Activated T-helper 17 cell treated with anti-CD3 and anti-CD28 coated beads, Interleukin-2, amount 50 U/mL, for 72 hours (primary cell): ENCODE data around the gene PHF8. TPM values are rescaled to one million over a fixed set of nuclear protein-coding genes. Genes with fewer than 3 reads are reported as not detected.

Experiments used
- ATAC-seq: fragments of 150-1000 bp; cut with Tn5 transposase; replicated peaks from 2 replicates; pipeline ENCODE4 v1.10.0; 2021; ENCODE audit warnings: mild to moderate bottlenecking, moderate library complexity
- H3K27ac Mint-ChIP-seq: one replicate; pipeline ENCODE4 v1.8.0; 2022; ENCODE audit warnings: mixed read lengths
- H3K27me3 Mint-ChIP-seq: one replicate; pipeline ENCODE4 v1.8.0; 2022; ENCODE audit warnings: mixed read lengths
- H3K36me3 Mint-ChIP-seq: one replicate; pipeline ENCODE4 v1.8.0; 2022; ENCODE audit warnings: low read depth, mild to moderate bottlenecking, mixed read lengths
- H3K4me1 Mint-ChIP-seq: one replicate; pipeline ENCODE4 v1.8.0; 2022; ENCODE audit warnings: mixed read lengths
- H3K4me3 Mint-ChIP-seq: one replicate; pipeline ENCODE4 v1.8.0; 2022; ENCODE audit warnings: mild to moderate bottlenecking, mixed read lengths
- H3K9me3 Mint-ChIP-seq: one replicate; pipeline ENCODE4 v1.8.0; 2022; ENCODE audit warnings: mixed read lengths
- total RNA-seq, 2 donors: library from RNA; stranded (reverse); gene quantifications; one replicate each; pipeline ENCODE4 v1.2.3, GENCODE V29; 2022

The PHF8 gene
- total RNA-seq, 2 donors from 2014 or later, result 40.1 to 49.9 TPM

DNA sequence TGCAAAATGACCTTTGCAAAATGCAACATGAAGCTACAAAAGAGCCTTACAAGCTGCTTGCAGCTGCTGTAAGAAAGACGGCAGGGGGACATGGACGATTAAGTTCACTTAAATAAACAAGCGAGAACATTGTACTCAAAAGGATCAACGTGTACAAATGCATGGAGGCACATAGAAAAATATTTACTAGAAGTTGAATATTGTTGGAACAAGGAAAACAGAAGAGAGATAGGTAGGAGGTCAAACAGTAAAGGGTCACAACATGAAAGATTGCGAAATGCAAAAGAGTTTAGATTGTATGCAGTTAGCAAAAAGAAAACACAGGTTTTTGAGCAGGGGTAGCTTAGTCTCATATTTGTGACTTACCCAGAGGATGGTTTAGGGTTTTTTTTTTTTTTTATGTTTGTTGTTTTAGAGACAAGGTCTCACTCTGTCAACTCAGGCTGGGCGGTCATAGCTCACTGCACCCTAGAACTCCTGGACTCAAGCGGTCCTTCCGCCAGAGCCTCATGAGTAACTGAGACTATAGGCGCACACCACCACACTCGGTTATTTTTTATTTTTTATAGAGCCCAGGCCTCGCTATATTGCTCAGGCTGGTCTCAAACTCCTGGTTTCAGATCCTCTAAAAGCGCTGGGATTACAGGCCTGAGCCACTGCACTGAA is 1.4 kb upstream of the PHF8 start:
- Mint-ChIP-seq H3K4me3 (peak overlapping the region; percentile 94), H3K4me1 (peaks cover 5% of the 10 kb centered on the region), H3K9me3 (no peaks in the 10 kb centered on the region), H3K27me3 (no peaks in the 10 kb centered on the region), H3K36me3 (peaks cover 27% of the 10 kb centered on the region), H3K27ac (peak overlapping the region; percentile 96)
- ATAC-seq, result no peak

DNA sequence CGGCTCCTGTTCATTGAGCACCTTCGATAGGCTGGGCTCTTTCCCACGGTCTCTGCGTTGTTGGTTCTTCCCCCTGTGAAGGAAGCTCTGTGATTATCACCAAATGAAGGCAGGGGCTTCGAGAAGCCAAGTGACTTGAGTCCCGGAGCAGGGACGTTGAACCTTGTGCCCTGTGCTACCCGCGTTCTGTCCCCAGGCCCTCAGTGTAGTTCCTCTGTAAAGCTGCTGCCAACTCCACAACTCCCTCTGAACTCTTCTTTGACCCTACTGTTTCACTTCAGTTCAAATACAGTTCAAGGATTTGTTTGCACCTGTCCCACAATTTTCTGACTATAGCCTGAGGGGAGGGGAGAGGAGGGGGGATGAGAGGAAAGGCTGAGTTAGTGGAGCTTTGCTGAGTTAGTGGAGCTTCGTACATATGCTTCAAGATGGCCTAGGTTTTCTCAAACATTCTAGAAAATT is 635 bp upstream of the PHF8 start:
- peak overlapping the region; percentile 96 for H3K27ac Mint-ChIP-seq
- peak overlapping the region; percentile 94 for H3K4me3 Mint-ChIP-seq
- H3K9me3 Mint-ChIP-seq, result no peaks in the 10 kb centered on the region
- peaks cover 8% of the 10 kb centered on the region for H3K4me1 Mint-ChIP-seq
- H3K36me3 Mint-ChIP-seq, result peaks cover 35% of the 10 kb centered on the region
- no peaks in the 10 kb centered on the region for H3K27me3 Mint-ChIP-seq
- no peak for ATAC-seq

DNA sequence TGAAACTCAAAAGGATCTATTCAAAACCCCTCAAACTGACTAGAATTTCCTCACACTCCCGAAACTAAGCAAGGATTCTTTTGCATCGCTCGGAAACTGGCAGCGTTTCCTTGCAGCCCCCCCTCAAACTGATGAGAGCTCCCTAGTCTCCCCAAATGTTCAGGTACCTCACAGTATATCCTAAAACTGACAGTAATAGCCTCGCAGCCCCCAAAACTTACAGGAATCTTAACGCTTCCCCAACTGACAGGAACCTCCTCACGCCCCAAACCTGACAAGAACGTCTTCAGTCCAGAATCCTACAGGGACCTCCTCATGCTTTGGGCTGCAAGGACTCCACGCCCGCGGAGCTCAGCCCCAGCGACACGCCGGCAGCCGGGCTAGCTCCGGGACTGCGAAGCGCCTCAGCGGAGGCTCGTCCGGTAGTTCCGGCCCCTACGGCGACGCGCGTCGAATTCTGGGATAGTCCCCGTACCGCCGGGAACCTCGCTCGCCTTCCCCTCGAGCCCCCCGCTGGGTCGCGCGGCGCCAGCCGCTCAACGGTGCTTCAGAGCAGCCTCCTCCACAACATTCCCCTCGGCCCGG is 640 bp downstream of the PHF8 start:
- ATAC-seq, result peak; percentile 17
- no peaks in the 10 kb centered on the region for H3K27me3 Mint-ChIP-seq
- H3K4me1 Mint-ChIP-seq, result peaks cover 8% of the 10 kb centered on the region
- H3K9me3 Mint-ChIP-seq, result no peaks in the 10 kb centered on the region
- H3K36me3 Mint-ChIP-seq, result peaks cover 47% of the 10 kb centered on the region
- H3K27ac Mint-ChIP-seq, result peak overlapping the region; percentile 96
- H3K4me3 Mint-ChIP-seq, result peak overlapping the region; percentile 94

DNA sequence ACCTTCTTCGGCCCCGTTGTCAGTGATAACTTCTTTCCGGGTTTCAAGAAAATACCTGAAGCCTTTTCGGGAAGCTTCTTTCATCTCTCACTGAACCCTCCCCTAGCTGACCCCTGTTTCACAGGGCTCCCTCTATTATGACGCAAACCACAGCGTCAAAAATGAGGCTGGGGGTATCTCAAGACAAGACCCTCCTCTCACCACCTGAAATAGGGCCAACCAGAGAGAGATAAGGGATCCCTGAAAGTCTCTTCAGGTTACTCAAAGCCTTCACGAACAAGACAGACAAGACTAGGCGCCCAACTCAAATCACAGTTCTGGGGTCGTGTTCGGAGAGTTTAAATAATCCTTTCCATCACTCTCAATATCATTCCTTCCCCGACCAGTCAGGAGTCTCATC is 1.2 kb downstream of the PHF8 start:
- ATAC-seq, result no peak
- Mint-ChIP-seq H3K4me3 (peak overlapping the region; percentile 94), H3K27me3 (no peaks in the 10 kb centered on the region), H3K27ac (peak overlapping the region; percentile 96), H3K4me1 (peaks cover 8% of the 10 kb centered on the region), H3K36me3 (peaks cover 51% of the 10 kb centered on the region), H3K9me3 (no peaks in the 10 kb centered on the region)

DNA sequence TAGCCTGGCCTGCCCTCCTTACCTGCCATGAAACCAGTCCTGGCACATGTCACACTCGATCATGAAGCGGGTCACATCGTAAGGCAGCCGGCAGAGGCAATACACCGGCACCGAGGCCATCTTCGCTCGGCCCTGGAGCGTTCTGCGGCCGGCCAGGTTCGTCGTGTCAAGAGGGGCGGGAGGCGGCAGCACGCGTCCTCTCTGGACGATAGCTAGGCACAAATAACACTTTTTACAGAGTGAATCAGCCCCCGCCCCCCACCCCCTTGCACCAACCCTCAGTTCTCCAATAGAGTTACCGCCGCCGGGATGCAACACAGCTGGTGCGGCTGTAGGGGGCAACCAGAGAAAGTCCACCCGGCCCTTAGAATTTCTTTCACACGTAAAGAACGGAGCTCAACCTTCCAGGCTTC is 1.7 kb downstream of the PHF8 start:
- Mint-ChIP-seq H3K4me1 (peaks cover 8% of the 10 kb centered on the region), H3K27me3 (no peaks in the 10 kb centered on the region), H3K36me3 (peaks cover 54% of the 10 kb centered on the region), H3K27ac (peak overlapping the region; percentile 96), H3K4me3 (peak overlapping the region; percentile 94), H3K9me3 (no peaks in the 10 kb centered on the region)
- no peak for ATAC-seq

DNA sequence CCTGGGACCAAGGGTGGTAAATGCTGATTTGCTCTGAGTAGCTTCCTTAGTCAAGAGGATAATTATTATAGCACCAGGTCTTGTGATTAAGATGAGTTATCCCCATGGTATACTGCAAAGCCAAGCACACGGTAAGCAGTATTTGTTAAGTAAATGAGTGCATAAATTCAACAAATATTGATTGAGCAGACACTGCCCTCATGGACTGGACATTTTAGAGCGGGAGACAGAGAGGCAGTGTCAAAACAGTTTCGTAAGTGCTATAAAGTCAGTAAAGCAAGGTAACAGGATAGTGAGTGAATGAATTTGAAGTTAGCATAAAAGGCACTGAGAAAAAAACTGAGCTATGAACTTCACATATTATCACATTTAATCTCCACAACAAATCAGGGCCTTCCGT is 13.9 kb downstream of the PHF8 start:
- ATAC-seq, result no peak
- peaks cover 99% of the 10 kb centered on the region for H3K36me3 Mint-ChIP-seq
- H3K27ac Mint-ChIP-seq, result peak overlapping the region; percentile 61
- H3K4me1 Mint-ChIP-seq, result peaks cover 9% of the 10 kb centered on the region
- no peaks in the 10 kb centered on the region for H3K9me3 Mint-ChIP-seq
- no peak overlapping the region for H3K4me3 Mint-ChIP-seq
- H3K27me3 Mint-ChIP-seq, result no peaks in the 10 kb centered on the region

DNA sequence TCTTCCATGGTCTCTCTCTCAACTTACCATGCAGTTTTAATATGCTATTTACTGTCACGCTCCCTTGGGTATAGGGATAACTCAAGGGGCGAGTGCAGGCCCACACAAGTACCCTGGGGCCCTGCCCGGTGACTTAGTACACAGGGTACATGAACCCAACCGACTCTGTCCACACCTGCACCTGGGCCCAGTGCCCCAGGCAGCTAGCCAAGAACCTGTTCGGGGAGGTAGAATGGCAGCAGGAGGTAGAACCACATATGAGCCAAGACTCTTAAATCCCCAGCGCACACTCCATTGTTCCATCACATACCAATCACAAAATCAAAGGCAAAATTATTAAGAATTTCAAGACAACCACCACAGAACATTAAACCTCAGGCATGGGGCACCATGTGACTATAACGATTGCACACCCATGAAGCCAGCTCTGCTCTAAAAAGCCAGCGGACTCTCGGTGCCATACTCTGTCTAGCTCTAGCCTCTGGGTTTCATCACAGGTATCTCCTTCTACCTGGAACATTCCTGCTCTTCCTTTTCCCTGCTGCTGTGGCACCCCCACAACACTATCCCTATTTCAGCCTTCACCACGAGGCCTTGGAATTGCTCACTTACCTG is 14.6 kb downstream of the PHF8 start:
- Mint-ChIP-seq H3K27me3 (no peaks in the 10 kb centered on the region), H3K4me1 (peaks cover 9% of the 10 kb centered on the region), H3K36me3 (peaks cover 97% of the 10 kb centered on the region), H3K4me3 (no peak overlapping the region), H3K27ac (peak overlapping the region; percentile 61), H3K9me3 (no peaks in the 10 kb centered on the region)
- no peak for ATAC-seq

DNA sequence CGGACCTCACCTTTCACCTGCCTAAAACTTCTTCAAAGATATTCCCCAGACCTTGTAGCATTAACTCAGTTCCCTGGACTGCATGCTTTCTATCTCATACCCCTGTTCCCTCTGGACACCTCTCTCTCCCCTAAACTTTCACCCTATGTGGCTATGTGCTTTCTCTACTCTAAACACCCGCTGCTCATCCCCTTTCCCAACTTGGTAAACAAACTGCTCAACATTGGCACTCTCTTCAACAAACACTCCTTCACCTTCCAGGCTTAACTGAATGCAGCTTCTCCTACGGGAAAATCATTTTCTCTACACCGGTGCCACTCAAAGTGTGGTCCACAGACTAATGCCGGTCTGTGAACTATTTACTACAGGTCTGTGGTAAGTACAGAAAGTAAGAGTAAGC is 19.9 kb downstream of the PHF8 start:
- Mint-ChIP-seq H3K4me3 (no peak overlapping the region), H3K9me3 (no peaks in the 10 kb centered on the region), H3K27me3 (no peaks in the 10 kb centered on the region), H3K36me3 (peaks cover 82% of the 10 kb centered on the region), H3K27ac (no peak overlapping the region), H3K4me1 (peaks cover 5% of the 10 kb centered on the region)
- no peak for ATAC-seq

DNA sequence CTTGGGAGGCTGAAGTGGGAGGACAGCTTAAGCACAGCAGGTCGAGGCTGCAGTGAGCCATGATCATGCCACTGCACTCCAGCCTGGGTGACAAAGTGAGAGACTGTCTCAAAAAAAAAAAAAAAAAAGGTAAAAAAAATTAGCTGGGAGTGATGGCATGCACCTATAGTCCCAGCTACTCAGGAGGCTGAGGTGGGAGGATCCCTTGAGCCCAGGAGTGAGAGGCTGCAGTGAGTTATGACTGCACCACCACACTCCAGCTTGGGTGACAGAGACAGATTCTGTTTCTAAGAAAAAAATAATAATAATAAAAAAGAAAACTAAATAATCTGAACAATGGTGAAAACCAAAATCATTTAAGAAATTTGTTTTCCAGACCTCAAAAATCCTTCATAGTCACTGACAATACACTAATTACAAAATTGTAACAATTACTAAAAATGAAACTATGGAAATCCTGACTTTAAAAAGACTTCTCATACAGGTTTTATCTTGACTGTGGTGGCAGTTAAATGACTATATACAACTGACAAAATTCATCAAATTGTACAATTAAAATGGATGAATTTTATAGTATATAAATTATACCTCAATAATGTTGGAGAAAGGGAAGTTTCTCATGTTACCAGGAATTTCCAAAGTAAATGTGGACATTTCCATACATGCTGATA is 31.3 kb downstream of the PHF8 start:
- Mint-ChIP-seq H3K27ac (no peak overlapping the region), H3K27me3 (no peaks in the 10 kb centered on the region), H3K9me3 (no peaks in the 10 kb centered on the region), H3K4me1 (no peaks in the 10 kb centered on the region), H3K4me3 (no peak overlapping the region), H3K36me3 (peaks cover 92% of the 10 kb centered on the region)
- peak; percentile 70 for ATAC-seq

DNA sequence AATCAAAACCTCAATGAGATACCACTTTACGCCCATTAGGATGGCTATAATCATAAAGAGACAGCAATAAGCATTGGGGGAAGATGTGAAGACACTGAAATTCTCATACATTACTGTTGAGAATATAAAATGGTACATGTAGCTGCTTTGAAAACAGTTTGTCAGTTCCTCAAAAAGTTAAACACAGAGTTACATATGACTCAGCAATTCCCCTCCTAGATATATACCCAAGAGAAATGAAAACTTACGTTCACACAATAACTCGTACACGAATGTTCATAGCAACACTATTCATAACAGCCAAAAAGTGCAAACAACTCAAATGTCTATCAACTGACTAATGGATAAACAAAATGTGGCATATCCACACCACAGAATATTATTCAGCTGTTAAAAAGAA is 36.6 kb downstream of the PHF8 start:
- no peak overlapping the region for H3K27ac Mint-ChIP-seq
- H3K27me3 Mint-ChIP-seq, result no peaks in the 10 kb centered on the region
- no peak for ATAC-seq
- no peaks in the 10 kb centered on the region for H3K9me3 Mint-ChIP-seq
- peaks cover 92% of the 10 kb centered on the region for H3K36me3 Mint-ChIP-seq
- no peak overlapping the region for H3K4me3 Mint-ChIP-seq
- no peaks in the 10 kb centered on the region for H3K4me1 Mint-ChIP-seq

DNA sequence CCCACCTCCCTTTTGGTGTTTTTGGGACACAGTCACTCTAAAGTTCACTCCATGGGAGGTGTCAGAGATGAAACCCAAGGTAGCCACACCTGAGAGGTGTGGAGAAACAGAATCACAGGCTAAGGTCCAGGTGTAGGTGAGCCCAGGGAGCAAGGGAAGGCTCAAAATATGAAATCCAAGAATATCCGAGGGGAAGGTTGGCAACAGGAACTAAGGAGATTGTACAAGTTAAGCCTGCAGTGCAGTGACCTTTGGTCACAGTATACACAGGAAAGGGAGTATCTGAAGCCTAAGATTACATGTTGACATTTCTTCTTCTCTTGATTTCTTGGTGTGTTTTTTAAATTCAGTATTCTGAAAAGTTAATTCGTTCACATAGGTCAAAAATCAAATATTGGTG is 46.5 kb downstream of the PHF8 start:
- no peaks in the 10 kb centered on the region for H3K4me1 Mint-ChIP-seq
- no peak for ATAC-seq
- no peaks in the 10 kb centered on the region for H3K9me3 Mint-ChIP-seq
- H3K4me3 Mint-ChIP-seq, result no peak overlapping the region
- H3K27ac Mint-ChIP-seq, result no peak overlapping the region
- H3K36me3 Mint-ChIP-seq, result peaks cover 88% of the 10 kb centered on the region
- no peaks in the 10 kb centered on the region for H3K27me3 Mint-ChIP-seq

DNA sequence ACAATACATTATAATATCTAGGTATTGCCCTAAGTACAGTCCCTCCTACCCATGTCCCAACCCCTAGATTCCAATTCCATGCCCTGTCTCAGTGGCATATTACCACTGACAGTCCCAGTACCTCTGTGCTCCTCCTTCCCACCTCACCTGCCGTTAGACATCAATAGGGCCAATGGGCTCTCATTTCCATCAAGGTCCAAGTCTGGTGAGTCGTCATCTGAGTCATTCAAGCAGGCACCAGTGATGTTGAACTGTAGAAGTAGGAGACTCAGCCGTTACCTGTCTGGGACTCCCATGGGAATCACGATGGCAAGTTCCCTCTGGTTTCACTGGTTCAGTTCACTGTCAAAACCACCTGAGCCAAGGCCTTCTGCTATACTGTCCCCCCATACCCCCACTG is 51.7 kb downstream of the PHF8 start:
- ATAC-seq, result no peak
- Mint-ChIP-seq H3K9me3 (no peaks in the 10 kb centered on the region), H3K36me3 (peaks cover 69% of the 10 kb centered on the region), H3K4me1 (no peaks in the 10 kb centered on the region), H3K4me3 (no peak overlapping the region), H3K27ac (no peak overlapping the region), H3K27me3 (no peaks in the 10 kb centered on the region)

DNA sequence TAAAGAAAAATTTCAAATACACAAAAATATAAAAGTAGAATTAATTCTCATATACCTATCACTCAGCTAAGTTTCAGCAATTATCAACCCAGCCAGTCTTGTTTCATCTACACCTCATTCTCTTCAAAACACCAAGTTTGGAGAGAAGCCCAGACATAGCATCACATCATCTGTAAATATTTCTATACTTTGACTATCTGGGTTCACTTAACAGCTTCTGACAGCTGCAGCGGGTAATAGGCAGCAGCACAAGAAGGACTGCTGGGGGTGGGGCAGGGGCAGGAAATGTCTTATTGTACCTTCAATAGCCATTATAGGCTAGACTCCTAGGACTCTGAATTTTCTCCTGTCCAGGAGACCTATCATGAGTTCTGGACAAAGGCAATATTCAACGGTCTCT is 54.1 kb downstream of the PHF8 start:
- H3K9me3 Mint-ChIP-seq, result no peaks in the 10 kb centered on the region
- no peak overlapping the region for H3K27ac Mint-ChIP-seq
- ATAC-seq, result no peak
- no peaks in the 10 kb centered on the region for H3K4me1 Mint-ChIP-seq
- no peaks in the 10 kb centered on the region for H3K27me3 Mint-ChIP-seq
- H3K36me3 Mint-ChIP-seq, result peaks cover 77% of the 10 kb centered on the region
- H3K4me3 Mint-ChIP-seq, result no peak overlapping the region

DNA sequence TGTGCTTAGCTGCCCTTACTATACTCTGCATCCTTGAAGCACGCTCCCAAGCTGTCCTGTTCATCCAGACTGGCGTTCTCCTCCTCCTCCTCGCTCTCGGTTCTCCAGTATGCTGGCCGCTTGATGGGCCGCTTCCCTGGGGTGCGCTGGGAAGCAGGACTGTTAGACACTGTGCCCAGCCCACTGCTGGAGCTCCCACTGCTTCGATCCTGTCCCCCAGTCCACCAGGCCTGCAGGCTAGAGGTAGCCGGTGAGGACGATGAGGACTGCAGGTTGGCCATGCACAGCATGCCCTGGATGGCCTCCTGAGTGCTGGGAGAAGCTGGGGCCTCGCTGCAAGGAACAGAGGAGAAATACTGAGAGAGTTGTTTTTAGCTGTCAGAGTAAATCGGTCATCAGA is 59.4 kb downstream of the PHF8 start:
- Mint-ChIP-seq H3K27me3 (no peaks in the 10 kb centered on the region), H3K36me3 (peaks cover 93% of the 10 kb centered on the region), H3K4me1 (no peaks in the 10 kb centered on the region), H3K27ac (no peak overlapping the region), H3K9me3 (no peaks in the 10 kb centered on the region), H3K4me3 (no peak overlapping the region)
- no peak for ATAC-seq

DNA sequence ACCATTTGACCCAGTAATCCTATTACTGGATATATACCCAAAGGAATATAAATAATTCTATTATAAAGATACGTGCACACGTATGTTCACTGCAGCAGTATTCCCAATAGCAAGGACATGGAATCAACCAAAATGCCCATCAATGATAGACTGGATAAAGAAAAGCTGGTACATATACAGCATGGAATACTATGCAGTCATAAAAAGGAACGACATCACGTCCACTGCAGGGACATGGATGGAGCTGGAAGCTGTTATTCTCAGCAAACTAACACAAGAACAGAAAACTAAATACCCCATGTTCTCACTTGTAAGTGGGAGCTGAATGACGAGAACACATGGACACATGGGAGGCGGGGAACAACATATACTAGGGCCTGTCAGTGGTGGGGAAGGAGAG is 69.7 kb downstream of the PHF8 start:
- no peak overlapping the region for H3K4me3 Mint-ChIP-seq
- H3K27me3 Mint-ChIP-seq, result no peaks in the 10 kb centered on the region
- peaks cover 82% of the 10 kb centered on the region for H3K36me3 Mint-ChIP-seq
- H3K27ac Mint-ChIP-seq, result no peak overlapping the region
- H3K4me1 Mint-ChIP-seq, result peaks cover 5% of the 10 kb centered on the region
- no peak for ATAC-seq
- no peaks in the 10 kb centered on the region for H3K9me3 Mint-ChIP-seq
